K562 (cell line): ENCODE results near the gene CEACAM7. TPM values are rescaled to one million over a fixed set of nuclear protein-coding genes. Genes with fewer than 3 reads are reported as not detected.

Experiments used
- BRCA1 ChIP-seq, 2 experiments: fragments of 450-650 bp in 1 of 2; sonication (generic) in 1 of 2; formaldehyde crosslinking in 1 of 2; IDR thresholded peaks; 2 replicates each; pipeline versions ENCODE4 v1.5.0 to v1.6.1; 2017 to 2020; ENCODE audit warnings: mild to moderate bottlenecking in 1 of 2, missing genetic modification reagents in 1 of 2
- CBFA2T3 ChIP-seq: fragments of 450-650 bp; IDR thresholded peaks from 2 replicates; pipeline ENCODE4 v1.6.1; 2017
- CC2D1A ChIP-seq: fragments of 450-650 bp; IDR thresholded peaks from 2 replicates; pipeline ENCODE4 v1.6.1; 2017; ENCODE audit warnings: mild to moderate bottlenecking
- GTF2A2 ChIP-seq: IDR thresholded peaks from 2 replicates; pipeline ENCODE4 v1.6.1; 2016; ENCODE audit warnings: mild to moderate bottlenecking, missing genetic modification characterization, missing compliant biosample characterization
- KDM2B ChIP-seq: fragments of 250-450 bp; sonication (Bioruptor Pico); IDR thresholded peaks from 2 replicates; pipeline ENCODE4 v1.8.0; 2021; ENCODE audit warnings: mild to moderate bottlenecking, moderate library complexity
- PHTF2 ChIP-seq: fragments of 250-450 bp; sonication (Bioruptor Pico); IDR thresholded peaks from 2 replicates; pipeline ENCODE4 v1.5.0; 2021; ENCODE audit warnings: mild to moderate bottlenecking
- POLR3A ChIP-seq: IDR thresholded peaks from 2 replicates; pipeline ENCODE4 v1.6.1; 2011; ENCODE audit warnings: borderline replicate concordance, mild to moderate bottlenecking, moderate library complexity; ENCODE audit not compliant: insufficient read length, insufficient read depth; ENCODE audit errors: extremely low read depth
- ZBED1 ChIP-seq: IDR thresholded peaks from 2 replicates; pipeline ENCODE4 v1.6.1; 2014
- ZNF699 ChIP-seq: fragments of 250-450 bp; sonication (Bioruptor Pico); IDR thresholded peaks from 2 replicates; pipeline ENCODE4 v1.8.0; 2021; ENCODE audit warnings: mild to moderate bottlenecking, moderate library complexity; ENCODE audit not compliant: insufficient replicate concordance
- ZNF75A ChIP-seq: fragments of 450-650 bp; formaldehyde crosslinking; IDR thresholded peaks from 2 replicates; pipeline ENCODE4 v1.4.0; 2020; ENCODE audit warnings: mild to moderate bottlenecking
- ZSCAN32 ChIP-seq: fragments of 450-650 bp; formaldehyde crosslinking; IDR thresholded peaks from 2 replicates; pipeline ENCODE4 v1.4.0; 2020; ENCODE audit warnings: mild to moderate bottlenecking, moderate library complexity
- polyA plus RNA-seq, 8 experiments: library from polyadenylated mRNA; depleted of rRNA in 4 of 8; stranded (reverse) in 5 of 8; unstranded in 3 of 8; fragments of >200 nt; fragmentation: Nextera tagmentation in 2 of 8; fragmentation: Illumina TruSeq in 1 of 8; extraction: Ambion mirVana in 2 of 8; extraction: Trizol in 1 of 8; gene quantifications; 2 replicates each; pipeline versions ENCODE4 v1.2.1 to v1.2.3, GENCODE V29; 2011 to 2014; ENCODE audit warnings: inconsistent platforms in 1 of 8, missing spikeins in 1 of 8
- total RNA-seq, 7 experiments: library from RNA; depleted of rRNA in 6 of 7; stranded (reverse); fragments of >200 nt in 6 of 7; fragmentation: Illumina TruSeq in 2 of 7; extraction: Trizol in 2 of 7; gene quantifications; 2 replicates each; pipeline versions ENCODE4 v1.2.1 to v1.2.3, GENCODE V29; 2011 to 2021; ENCODE audit warnings: low replicate concordance in 1 of 7
- TF ChIP-seq, protein P1 (sequence below): fragments of 150-350 bp; IDR thresholded peaks from 2 replicates; pipeline ENCODE4 v1.6.1; 2014; ENCODE audit warnings: low read depth, mild to moderate bottlenecking, low read length, borderline replicate concordance
- TF ChIP-seq, protein P2 (sequence below): fragments of 200-400 bp; formaldehyde crosslinking; IDR thresholded peaks from 2 replicates; pipeline ENCODE4 v1.6.1; 2017; ENCODE audit warnings: mild to moderate bottlenecking, low read depth, low read length, moderate library complexity
- TF ChIP-seq, protein P3 (sequence below): sonication (generic); formaldehyde crosslinking; IDR thresholded peaks from 2 replicates; pipeline ENCODE4 v1.8.0; 2022; ENCODE audit warnings: missing genetic modification reagents, mild to moderate bottlenecking, borderline replicate concordance
- TF ChIP-seq, protein P4 (sequence below): fragments of 250-450 bp; sonication (Bioruptor Pico); IDR thresholded peaks from 2 replicates; pipeline ENCODE4 v1.4.0; 2020; ENCODE audit warnings: mild to moderate bottlenecking, moderate library complexity, borderline replicate concordance
- TF ChIP-seq, protein P5 (sequence below): fragments of 250-450 bp; sonication (Bioruptor Pico); IDR thresholded peaks from 2 replicates; pipeline ENCODE4 v1.8.0; 2021; ENCODE audit warnings: borderline replicate concordance, mild to moderate bottlenecking, moderate library complexity; ENCODE audit not compliant: poor library complexity, severe bottlenecking

The CEACAM7 gene
- total and polyA plus RNA-seq, 9 of the 15 experiments (the other 6 are each of a cell fraction or from before 2014, with no cell fraction given), result not detected

DNA sequence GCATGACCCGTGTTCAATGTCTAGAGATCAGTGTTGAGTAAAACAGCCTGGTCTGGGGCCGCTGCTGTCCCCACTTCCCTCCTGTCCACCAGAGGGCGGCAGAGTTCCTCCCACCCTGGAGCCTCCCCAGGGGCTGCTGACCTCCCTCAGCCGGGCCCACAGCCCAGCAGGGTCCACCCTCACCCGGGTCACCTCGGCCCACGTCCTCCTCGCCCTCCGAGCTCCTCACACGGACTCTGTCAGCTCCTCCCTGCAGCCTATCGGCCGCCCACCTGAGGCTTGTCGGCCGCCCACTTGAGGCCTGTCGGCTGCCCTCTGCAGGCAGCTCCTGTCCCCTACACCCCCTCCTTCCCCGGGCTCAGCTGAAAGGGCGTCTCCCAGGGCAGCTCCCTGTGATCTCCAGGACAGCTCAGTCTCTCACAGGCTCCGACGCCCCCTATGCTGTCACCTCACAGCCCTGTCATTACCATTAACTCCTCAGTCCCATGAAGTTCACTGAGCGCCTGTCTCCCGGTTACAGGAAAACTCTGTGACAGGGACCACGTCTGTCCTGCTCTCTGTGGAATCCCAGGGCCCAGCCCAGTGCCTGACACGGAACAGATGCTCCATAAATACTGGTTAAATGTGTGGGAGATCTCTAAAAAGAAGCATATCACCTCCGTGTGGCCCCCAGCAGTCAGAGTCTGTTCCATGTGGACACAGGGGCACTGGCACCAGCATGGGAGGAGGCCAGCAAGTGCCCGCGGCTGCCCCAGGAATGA is 18.9 kb upstream of the CEACAM7 start (continued):
- TF ChIP-seq, protein P1, sequence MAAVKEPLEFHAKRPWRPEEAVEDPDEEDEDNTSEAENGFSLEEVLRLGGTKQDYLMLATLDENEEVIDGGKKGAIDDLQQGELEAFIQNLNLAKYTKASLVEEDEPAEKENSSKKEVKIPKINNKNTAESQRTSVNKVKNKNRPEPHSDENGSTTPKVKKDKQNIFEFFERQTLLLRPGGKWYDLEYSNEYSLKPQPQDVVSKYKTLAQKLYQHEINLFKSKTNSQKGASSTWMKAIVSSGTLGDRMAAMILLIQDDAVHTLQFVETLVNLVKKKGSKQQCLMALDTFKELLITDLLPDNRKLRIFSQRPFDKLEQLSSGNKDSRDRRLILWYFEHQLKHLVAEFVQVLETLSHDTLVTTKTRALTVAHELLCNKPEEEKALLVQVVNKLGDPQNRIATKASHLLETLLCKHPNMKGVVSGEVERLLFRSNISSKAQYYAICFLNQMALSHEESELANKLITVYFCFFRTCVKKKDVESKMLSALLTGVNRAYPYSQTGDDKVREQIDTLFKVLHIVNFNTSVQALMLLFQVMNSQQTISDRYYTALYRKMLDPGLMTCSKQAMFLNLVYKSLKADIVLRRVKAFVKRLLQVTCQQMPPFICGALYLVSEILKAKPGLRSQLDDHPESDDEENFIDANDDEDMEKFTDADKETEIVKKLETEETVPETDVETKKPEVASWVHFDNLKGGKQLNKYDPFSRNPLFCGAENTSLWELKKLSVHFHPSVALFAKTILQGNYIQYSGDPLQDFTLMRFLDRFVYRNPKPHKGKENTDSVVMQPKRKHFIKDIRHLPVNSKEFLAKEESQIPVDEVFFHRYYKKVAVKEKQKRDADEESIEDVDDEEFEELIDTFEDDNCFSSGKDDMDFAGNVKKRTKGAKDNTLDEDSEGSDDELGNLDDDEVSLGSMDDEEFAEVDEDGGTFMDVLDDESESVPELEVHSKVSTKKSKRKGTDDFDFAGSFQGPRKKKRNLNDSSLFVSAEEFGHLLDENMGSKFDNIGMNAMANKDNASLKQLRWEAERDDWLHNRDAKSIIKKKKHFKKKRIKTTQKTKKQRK, result no peak
- TF ChIP-seq, protein P2, sequence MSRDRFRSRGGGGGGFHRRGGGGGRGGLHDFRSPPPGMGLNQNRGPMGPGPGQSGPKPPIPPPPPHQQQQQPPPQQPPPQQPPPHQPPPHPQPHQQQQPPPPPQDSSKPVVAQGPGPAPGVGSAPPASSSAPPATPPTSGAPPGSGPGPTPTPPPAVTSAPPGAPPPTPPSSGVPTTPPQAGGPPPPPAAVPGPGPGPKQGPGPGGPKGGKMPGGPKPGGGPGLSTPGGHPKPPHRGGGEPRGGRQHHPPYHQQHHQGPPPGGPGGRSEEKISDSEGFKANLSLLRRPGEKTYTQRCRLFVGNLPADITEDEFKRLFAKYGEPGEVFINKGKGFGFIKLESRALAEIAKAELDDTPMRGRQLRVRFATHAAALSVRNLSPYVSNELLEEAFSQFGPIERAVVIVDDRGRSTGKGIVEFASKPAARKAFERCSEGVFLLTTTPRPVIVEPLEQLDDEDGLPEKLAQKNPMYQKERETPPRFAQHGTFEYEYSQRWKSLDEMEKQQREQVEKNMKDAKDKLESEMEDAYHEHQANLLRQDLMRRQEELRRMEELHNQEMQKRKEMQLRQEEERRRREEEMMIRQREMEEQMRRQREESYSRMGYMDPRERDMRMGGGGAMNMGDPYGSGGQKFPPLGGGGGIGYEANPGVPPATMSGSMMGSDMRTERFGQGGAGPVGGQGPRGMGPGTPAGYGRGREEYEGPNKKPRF, result no peak
- TF ChIP-seq CC2D1A, result peak; percentile 73
- TF ChIP-seq ZNF699, result no peak
- no peak for TF ChIP-seq CBFA2T3
- no peak for TF ChIP-seq BRCA1 (IDR thresholded peaks at IDR 0.05)
- TF ChIP-seq BRCA1 (CRISPR knock-in tag; IDR thresholded peaks at IDR 0.05), result no peak
- no peak for TF ChIP-seq ZBED1
- no peak for TF ChIP-seq KDM2B
- no peak for TF ChIP-seq ZSCAN32 (CRISPR knock-in tag)
- TF ChIP-seq, protein P3, sequence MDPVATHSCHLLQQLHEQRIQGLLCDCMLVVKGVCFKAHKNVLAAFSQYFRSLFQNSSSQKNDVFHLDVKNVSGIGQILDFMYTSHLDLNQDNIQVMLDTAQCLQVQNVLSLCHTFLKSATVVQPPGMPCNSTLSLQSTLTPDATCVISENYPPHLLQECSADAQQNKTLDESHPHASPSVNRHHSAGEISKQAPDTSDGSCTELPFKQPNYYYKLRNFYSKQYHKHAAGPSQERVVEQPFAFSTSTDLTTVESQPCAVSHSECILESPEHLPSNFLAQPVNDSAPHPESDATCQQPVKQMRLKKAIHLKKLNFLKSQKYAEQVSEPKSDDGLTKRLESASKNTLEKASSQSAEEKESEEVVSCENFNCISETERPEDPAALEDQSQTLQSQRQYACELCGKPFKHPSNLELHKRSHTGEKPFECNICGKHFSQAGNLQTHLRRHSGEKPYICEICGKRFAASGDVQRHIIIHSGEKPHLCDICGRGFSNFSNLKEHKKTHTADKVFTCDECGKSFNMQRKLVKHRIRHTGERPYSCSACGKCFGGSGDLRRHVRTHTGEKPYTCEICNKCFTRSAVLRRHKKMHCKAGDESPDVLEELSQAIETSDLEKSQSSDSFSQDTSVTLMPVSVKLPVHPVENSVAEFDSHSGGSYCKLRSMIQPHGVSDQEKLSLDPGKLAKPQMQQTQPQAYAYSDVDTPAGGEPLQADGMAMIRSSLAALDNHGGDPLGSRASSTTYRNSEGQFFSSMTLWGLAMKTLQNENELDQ (CRISPR knock-in tag), result no peak
- TF ChIP-seq, protein P4, sequence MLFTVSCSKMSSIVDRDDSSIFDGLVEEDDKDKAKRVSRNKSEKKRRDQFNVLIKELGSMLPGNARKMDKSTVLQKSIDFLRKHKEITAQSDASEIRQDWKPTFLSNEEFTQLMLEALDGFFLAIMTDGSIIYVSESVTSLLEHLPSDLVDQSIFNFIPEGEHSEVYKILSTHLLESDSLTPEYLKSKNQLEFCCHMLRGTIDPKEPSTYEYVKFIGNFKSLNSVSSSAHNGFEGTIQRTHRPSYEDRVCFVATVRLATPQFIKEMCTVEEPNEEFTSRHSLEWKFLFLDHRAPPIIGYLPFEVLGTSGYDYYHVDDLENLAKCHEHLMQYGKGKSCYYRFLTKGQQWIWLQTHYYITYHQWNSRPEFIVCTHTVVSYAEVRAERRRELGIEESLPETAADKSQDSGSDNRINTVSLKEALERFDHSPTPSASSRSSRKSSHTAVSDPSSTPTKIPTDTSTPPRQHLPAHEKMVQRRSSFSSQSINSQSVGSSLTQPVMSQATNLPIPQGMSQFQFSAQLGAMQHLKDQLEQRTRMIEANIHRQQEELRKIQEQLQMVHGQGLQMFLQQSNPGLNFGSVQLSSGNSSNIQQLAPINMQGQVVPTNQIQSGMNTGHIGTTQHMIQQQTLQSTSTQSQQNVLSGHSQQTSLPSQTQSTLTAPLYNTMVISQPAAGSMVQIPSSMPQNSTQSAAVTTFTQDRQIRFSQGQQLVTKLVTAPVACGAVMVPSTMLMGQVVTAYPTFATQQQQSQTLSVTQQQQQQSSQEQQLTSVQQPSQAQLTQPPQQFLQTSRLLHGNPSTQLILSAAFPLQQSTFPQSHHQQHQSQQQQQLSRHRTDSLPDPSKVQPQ, result no peak
- TF ChIP-seq, protein P5, sequence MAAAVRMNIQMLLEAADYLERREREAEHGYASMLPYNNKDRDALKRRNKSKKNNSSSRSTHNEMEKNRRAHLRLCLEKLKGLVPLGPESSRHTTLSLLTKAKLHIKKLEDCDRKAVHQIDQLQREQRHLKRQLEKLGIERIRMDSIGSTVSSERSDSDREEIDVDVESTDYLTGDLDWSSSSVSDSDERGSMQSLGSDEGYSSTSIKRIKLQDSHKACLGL, result no peak
- TF ChIP-seq ZNF75A (CRISPR knock-in tag), result no peak
- TF ChIP-seq GTF2A2 (tag), result no peak
- TF ChIP-seq POLR3A, result no peak
- no peak for TF ChIP-seq PHTF2 (CRISPR knock-in tag)
